Measurements from ENCODE around the gene RAPGEF5.

GRCh38 chr7:22213081-22213480, 143.9 kb downstream of the RAPGEF5 start:
- TF ChIP-seq CTCF (IDR thresholded peaks at IDR 0.05), result no peak
- TF ChIP-seq POLR2A (IDR thresholded peaks at IDR 0.05), result no peak
